NCI-H2107 treated with DMSO at 0.1 percent for 48 hours (cell line): ENCODE data around the gene KISS1R.

Experiments used
- DNase-seq: peaks from one replicate; lab custom pipeline; 2025; ENCODE audit not compliant: unreplicated experiment; lab: John Stamatoyannopoulos, UW

KISS1R gene

GRCh38 chr19:934865-935479 is 17.8 kb downstream of the KISS1R start:
- DNase-seq = no peak

DNA sequence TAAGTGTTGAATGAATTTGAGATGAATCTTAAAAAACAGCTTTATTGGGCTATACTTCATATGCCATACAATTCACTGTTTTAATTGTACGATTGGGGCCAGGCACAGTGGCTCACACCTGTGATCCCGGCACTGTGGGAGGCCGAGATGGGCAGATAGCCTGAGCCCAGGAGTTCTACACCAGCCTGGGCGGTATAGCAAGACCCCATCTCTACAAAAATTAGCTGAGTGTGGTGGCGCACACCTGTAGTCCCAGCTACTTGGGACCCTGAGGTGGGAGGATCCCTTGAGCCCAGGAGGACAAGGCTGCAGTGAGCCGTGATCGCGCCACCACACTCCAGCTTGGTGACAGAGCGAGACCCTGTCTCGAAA is 19.0 kb downstream of the KISS1R start:
- DNase-seq = no peak

DNA sequence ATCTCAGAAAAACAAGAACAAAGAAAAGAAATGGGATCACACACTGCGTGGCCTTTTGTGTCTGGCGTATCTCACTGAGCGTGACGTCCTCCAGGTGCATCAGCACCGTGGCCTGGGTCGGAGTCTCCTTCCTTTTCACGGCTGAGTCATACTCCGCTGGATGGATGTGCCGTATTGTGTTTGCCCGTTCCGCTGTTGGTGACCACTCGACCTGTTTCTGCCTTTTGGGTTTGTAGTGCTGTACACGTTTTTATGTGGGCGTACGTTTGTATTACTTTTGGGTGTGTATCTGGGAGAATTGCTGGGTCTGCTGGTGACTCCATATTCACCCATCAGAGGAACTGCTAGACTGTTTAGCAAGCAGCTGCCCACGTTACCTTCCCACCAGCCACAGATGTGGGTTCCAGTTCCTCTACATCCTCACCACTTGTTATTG is 20.1 kb downstream of the KISS1R start:
- no peak for DNase-seq

DNA sequence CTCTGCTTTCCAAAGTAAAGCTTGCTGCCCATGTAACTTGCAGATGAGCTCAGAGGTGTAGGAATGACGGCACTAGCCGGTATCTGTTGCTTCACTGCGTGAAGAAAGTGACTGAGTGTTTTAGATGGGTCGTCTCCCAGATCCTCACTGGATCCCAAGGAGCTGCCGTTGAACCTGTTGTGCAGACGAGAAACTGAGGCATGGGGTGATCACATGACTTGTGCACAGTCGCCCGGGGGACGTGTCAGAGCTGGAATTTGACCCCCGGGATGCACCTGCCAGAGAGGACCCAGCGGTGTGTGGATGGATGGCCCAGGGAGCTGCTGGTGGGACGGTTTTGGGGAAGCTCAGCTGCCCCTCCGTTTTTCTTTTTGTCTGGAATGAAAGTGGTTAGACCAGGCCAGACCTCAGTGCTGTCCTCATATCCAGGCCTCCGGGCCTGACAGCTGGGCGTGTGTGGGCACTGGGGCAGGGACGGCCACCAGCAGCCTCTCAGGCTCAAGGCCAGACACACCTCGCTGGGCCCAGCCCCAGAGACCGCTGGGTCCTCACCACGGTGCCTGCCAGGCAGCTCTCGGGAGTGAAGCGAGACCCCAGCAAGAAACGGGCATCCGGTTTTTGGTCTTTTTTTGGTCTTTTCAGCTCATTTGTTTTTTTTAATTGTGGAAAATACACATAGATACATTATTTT is 21.2 kb downstream of the KISS1R start:
- no peak for DNase-seq

DNA sequence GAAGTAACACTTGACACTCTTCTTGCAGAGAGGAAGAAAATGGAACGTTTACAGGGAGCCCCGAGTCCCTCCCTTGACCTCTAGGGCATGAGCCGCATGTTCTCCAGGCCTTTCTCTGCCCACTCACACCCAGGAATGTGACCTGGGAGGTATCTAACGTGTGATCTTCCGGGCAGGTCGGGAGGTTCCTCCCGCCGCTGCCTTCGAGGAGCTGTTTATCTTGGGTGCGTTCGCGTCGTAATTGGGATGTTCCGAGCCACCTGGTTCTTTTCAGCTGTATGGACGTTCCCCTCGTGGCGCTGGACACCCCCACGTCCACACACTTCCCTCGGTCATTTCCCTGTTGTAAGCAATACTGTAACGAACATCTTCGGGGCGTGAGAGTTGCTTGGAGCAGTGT is 22.3 kb downstream of the KISS1R start:
- no peak for DNase-seq

GRCh38 chr19:939922-940321 is 22.8 kb downstream of the KISS1R start:
- no peak for DNase-seq

DNA sequence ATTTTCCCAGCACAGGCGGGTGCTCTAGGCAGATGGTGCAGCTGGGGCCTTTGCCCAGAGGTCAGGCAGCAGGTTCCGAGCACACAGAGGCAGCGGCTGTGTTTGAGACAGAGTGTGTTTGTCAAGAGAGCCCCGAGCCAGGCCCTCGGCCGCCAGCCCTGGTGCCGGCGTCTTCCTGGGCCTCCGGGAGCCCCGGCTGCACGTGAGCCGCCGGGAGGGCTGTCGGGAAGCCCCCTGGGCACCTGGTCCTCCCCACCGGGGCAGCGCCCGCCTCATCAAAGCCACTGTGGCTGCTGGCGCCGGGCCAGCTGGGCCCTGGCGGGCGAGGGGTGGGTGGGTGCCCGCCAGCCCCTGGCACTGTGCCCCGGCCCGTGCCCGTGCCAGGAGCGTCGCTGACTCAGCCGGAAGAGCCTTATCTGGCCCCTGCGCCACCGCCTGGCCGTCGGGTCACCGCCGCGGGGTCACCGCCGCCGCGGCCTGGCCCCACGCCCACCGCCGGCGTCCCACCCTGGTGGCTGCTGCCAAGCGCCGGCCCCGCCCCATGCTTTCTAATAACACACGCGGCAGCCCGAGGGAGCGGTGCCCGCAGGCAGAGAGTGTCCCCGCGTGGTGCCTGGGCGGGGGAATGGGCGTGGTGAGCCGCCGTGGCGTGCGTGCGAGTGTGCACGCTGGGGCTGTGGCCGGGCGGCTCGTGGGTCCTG is 23.6 kb downstream of the KISS1R start:
- peak; percentile 14 for DNase-seq

GRCh38 chr19:941292-942132 is 24.4 kb downstream of the KISS1R start:
- DNase-seq = no peak

DNA sequence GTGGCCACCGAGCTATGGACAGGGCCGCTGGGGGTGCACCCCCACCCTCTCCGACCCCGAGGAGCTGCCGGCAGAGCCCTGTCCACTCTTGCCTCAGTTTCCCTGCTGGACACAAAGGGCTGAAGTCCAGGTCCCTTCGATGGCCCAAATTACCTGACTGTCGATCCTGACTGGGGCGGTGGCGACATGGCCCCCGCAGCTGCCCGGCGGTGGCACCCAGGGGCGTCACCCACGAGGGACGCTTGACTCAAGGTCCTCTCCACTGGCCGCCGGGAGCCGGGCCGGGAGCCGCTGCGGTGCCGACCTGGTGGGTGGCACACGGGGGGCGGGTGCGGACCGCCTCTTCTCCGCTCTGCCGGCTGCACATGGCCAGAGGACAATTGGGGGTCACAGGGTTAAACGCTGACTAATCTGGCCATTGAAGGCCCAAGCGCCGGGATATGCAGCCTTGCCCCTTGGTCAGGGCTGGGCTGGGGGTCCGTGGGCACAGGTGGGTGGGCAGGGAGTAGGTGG is 25.1 kb downstream of the KISS1R start:
- no peak for DNase-seq

DNA sequence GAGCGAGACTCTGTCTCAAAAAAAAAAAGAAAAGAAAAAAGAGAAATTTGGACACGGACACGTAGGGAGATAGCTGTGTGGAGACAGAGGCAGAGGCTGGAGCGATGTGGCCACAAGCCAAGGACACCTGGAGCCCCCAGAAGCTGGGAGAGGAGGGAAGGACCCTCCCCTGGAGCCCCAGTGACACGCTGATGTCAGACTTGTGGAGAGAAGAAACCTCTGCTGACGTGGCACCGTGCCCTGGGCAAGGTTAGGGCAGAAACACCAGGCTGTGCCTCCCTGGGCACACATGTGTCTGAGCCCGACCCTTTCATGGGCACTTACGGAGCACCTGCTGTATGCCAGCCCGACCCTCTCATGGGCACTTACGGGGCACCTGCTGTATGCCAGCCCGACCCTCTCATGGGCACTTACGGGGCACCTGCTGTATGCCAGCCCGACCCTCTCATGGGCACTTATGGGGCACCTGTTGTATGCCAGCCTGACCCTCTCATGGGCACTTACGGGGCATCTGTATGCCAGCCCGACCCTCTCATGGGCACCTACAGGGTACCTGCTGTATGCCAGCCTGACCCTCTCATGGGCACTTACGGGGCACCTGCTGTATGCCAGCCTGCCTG is 26.5 kb downstream of the KISS1R start:
- no peak for DNase-seq

DNA sequence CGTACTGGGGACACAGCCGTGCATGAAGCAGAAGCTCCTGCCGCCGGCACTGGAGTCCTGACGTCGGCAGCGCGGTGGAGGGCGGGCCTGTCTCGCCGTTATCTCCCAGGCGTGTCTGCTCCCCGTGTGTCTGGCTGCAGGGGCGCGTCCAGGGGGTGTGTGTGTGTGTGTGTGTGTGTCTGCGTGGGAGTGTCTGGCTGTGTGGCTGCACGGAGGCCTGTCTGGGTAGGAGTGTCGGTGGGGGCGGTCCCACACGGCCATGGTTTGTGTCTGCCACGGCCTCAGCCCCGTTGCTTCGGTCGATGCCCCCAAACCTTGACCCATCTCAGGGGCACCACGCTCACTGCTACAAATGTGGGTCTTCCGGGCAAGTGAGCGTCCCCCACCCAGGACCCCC is 27.0 kb downstream of the KISS1R start:
- no peak for DNase-seq

DNA sequence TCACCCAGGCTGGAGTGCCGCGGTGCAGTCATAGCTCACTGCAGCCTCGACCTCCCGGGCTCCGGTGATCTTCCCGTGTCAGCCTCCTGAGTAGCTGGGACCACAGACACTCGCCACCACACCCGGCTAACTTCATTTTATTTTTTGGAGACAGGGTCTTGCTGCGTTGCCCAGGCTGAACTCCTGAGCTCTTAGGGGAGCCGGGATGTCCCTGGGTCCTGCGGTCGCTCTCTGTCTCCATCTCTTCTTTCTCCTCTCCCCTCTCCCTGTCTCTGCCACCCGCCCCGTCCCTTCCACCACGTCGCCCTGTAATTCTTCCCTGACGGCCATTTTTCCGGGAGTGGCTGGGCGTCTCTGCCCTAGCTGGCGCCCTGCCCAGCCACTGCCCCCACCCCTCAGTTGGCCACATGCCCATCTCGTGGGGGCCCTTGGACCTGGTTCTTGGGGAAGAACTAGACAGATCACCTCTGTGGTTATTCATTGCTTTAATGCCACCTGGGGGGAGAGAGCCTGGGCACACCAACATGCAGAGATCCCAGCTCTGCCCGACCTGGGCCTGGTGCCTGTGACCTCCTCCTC is 27.6 kb downstream of the KISS1R start:
- DNase-seq = no peak

DNA sequence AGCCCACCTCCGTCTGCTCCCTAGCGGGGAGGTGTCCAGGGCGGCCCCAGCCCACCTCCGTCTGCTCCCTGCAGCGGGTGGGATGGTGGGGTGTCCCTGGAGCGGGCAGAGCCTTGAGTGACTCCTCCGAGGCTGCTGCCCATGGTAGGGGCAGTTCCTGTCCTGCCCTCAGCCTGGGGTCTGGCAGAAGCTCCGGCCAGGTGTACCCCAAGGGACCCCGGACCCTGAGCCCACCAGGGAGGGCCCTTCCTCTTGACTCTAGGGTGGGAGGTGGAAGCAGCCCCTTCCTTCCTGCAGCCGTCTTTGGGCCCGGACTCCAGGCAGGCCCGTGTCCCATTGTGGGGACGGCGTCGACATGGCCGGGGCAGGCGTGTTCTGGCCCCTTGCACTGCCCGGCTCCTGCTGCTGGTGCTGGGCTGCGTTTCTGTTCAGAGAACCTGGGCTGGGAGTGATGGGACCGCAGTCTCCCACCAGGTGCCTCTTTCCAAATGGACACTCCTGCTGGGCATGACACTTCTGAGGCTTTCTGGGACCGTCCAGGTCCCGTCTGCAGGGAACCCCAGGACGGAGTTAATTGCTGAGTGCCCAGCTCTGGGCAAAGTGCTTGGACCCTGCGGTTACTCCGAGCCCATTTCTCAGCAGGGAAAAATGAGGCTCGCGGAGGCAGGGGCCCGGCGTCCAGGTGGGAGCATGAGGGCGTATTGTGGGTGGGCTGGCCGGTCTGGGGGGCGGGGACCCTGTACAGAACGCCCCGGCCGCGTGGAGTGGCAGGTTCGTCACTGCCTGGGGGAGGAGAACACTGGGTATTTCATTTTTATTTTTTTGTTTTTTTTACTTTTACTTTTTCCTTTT is 28.5 kb downstream of the KISS1R start:
- no peak for DNase-seq

DNA sequence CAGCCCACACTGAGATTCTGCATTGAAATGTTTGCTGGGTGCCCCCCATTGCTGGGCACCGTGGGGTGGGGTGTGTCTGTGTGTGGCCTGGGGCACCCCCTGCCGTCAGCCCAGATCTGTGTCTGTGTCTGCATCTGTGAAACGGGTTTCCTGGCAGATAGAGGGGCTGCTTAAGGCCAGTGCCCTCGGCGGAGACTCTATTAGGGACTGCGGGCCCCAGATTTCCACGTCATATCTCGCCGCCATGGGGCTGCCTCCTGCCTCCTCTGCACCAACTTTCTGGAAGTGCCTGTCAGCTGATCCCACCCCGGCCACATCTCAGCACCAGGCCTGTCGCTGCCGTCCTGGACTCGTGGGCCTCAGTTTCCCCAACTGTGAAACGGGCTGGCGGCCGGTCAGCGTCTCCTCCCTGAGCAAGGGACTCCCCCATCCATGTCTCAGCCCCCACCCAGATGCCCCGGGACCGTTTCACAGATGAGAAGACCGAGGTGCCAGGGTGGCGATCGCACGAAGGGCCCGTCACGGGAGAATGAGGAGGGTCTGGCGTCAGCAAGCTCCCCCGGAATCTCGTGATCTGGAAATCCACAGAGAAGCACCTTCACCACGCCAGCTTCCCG is 30.1 kb downstream of the KISS1R start:
- DNase-seq = no peak

DNA sequence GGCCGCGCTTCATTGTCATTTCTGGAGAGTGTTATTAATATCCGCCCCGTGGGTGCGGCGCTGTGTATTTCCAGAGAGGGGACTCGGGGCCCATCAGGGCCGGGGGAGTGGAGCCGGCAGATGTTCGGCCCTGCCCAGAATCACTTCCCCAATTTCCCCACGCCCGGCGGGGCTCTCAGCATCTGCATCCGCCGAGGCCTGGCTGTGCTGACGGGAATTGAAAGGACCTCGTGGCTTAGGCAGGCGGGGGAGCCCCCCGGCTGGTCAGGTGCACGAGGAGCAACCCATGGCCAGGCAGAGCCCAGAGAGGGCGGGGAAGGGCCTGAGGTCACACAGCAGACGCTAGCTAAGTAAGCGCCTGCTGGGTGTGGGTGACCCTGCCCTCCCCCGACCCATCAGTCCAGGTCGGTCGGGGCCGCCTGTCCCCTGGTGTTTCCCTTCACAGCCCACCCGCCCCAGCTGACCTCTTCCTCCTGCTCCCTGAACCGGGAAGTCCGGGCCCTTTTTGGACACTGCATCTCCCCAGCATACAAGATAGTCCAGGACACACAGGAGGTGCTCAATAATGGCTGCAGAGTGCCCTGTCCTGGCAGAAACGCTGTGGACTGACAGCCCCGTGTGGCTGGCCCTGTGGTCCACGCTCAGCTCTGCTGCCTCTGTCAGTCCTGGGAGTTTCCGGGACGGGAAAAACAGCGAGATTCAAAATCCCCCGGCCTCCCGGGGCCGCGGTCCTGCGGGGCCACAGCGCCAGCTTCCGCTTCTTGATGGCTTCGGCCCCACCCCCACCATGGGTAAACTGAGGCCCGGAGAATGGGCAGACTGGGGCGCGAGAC is 30.8 kb downstream of the KISS1R start:
- no peak for DNase-seq

GRCh38 chr19:948842-949496 is 31.8 kb downstream of the KISS1R start:
- DNase-seq = no peak

DNA sequence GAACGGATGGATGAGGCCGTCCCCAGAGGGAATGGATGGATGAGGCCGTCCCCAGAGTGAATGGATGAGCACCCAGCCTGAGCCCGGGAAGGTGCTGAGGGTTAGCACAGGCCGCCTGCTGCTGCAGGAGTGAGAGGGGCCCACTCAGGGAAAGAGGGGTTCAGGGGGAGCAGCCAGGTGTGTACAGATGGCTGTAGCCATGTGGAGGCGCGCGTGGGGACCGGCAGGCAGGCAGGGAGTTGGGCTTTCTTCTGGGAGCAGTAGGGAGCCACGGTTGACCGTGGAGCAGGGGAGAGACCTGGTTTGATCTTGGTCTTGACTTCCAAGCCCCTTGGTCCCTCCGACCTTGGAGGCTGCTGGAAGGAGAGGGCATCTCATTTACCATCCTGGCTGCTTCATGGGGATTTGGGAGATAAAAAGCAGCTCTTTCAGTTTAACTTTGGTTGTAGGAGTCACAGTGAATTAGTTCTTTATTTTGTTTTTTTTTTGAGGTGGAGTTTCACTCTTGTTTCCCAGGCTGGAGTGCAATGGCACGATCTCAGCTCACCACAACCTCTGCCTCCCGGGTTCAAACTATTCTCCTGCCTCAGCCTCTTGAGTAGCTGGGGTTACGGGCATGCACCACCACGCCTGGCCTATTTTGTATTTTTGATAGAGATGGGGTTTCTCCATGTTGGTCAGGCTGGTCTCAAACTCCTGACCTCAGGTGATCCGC is 33.4 kb downstream of the KISS1R start:
- DNase-seq = no peak
